GM21360 (cell line): ENCODE data around the gene NOL4L.

ENCODE experiments used
- ATAC-seq: cut with Tn5 transposase; IDR thresholded peaks from one replicate; pipeline ENCODE4 v1.9.1; 2021; ENCODE audit warnings: mild to moderate bottlenecking, moderate library complexity; ENCODE audit not compliant: unreplicated experiment

The NOL4L gene

GRCh38 chr20:32395066-32395465 lies 190.1 kb downstream of the NOL4L start:
- ATAC-seq, result no peak
